Heart right ventricle (tissue), 16 donors: ENCODE measurements around the gene HOXA10. TPM values are rescaled to one million over a fixed set of nuclear protein-coding genes. Genes with fewer than 3 reads are reported as not detected.

ENCODE experiments used
- ATAC-seq, 8 donors: fragments of 200-7000 bp; cut with Tn5 transposase; one replicate each; pipeline ENCODE4 v1.9.1; 2020; ENCODE audit warnings: mild to moderate bottlenecking in 8 of 8, moderate library complexity in 8 of 8, moderate number of reproducible peaks in 1 of 8
- DNase-seq, 2 donors: peaks; one replicate each; pipeline ENCODE4 v3.0.0-alpha.2; 2020
- H3K27ac ChIP-seq, 10 donors: fragments of 200-600 bp; sonication (generic) in 2 of 10; one replicate each; pipeline versions ENCODE4 v1.5.0 to v1.8.0; 2020 to 2022; ENCODE audit warnings: mild to moderate bottlenecking in 3 of 10
- H3K27me3 ChIP-seq, 7 donors: fragments of 200-600 bp; one replicate each; pipeline ENCODE4 v1.8.0; 2021 to 2022; ENCODE audit warnings: mild to moderate bottlenecking in 2 of 7
- H3K36me3 ChIP-seq, 9 donors: fragments of 200-600 bp; sonication (generic) in 1 of 9; one replicate each; pipeline versions ENCODE4 v1.5.0 to v1.8.0; 2020 to 2022; ENCODE audit warnings: mild to moderate bottlenecking in 2 of 9
- H3K4me1 ChIP-seq, 9 donors: fragments of 200-600 bp; sonication (generic) in 1 of 9; one replicate each; pipeline versions ENCODE4 v1.5.0 to v1.8.0; 2020 to 2022; ENCODE audit warnings: mild to moderate bottlenecking in 4 of 9
- H3K4me3 ChIP-seq, 10 donors: fragments of 200-600 bp; sonication (generic) in 2 of 10; one replicate each; pipeline versions ENCODE4 v1.5.0 to v1.8.0; 2020 to 2022; ENCODE audit warnings: mild to moderate bottlenecking in 7 of 10, moderate library complexity in 2 of 10
- H3K9me3 ChIP-seq, 11 donors: fragments of 200-600 bp in 10 of 11; sonication (generic) in 2 of 11; one replicate each; pipeline versions ENCODE4 v1.5.0 to v1.8.0; 2013 to 2022; ENCODE audit warnings: mild to moderate bottlenecking in 2 of 11, control low read depth in 1 of 11, moderate library complexity in 1 of 11
- WGBS, 2 donors: extraction: QIAGEN DNeasy Blood & Tissue Kit; methylation state at CpG; one replicate each; pipeline ENCODE4 v1.1.7; 2013; ENCODE audit warnings: inconsistent platforms in 1 of 2; 5-methylcytosine and 5-hydroxymethylcytosine counted together
- intact Hi-C, 10 donors: fragments of 100-400 bp; cut with DNase I; formaldehyde crosslinking; loops; one replicate each; pipeline versions ENCODE4 v1.11.1 to v1.14.2; 2022
- polyA plus RNA-seq, 2 donors: library from polyadenylated mRNA; stranded (reverse); fragments of 200-250 nt; gene quantifications; one replicate each; pipeline ENCODE4 v1.2.3, GENCODE V29; 2013
- total RNA-seq, 10 donors: library from RNA; stranded (reverse); fragmentation: NEBNext Ultra II Directional in 3 of 10; extraction: Animal tissue kit (Norgen Biotek cat#: 25700) in 3 of 10; gene quantifications; one replicate each; pipeline versions ENCODE4 v1.2.1 to v1.2.4, GENCODE V29; 2021 to 2023
- TF ChIP-seq, protein P1 (sequence below), 9 donors: fragments of 200-600 bp; sonication (generic) in 2 of 9; IDR thresholded peaks; one replicate each; pipeline versions ENCODE4 v1.5.0 to v1.8.0; 2021 to 2022; ENCODE audit warnings: antibody characterized with exemption in 9 of 9, mild to moderate bottlenecking in 5 of 9, moderate library complexity in 1 of 9
- donor health status: Arrhythmogenic right ventricular cardiomyopathy.
- donor health status: ischemic (EF 13 %, LVEDD 7.1; RV severe dilation, severe dysfunction).
- donor health status: healthy with polysubstance abuse.
- donor health status: DM: no; HTN: yes; CAD: no.
- donor health status: DM: no; HTN: no; CAD: no.
- donor health status: ischemic (EF 25% LVEDD 6.9; RV normal size, moderate dysfunction).
- donor health status: ischemic (EF 25% LVEDD 5.7; RV mildly dilated, moderate dysfunction).
- donor health status: healthy.
- donor health status: DM: yes; HTN: yes; CAD: no.
- donor health status: Ischemic cardiomyopathy.
- donor health status: ischemic (EF 35%, LVEDD 5.7; RV mildly dilated, moderate dysfunction).
- donor health status: nonischemic (EF 11% LVEDD 7.7; RV severe dilation, severe dysfunction).
- donor health status: DM: yes; HTN: yes; CAD: no.
- donor health status: PGD.
- donor health status: ischemic (EF 29% LVEDD 5.4; RV normal size, mild dysfunction).
- donor health status: nonischemic (EF 23%, LVEDD 6.1; RV moderate dilation, normal function).

The HOXA10 gene
- total and polyA plus RNA-seq, 12 donors = 0.03 to 0.19 TPM; not detected in 10

DNA sequence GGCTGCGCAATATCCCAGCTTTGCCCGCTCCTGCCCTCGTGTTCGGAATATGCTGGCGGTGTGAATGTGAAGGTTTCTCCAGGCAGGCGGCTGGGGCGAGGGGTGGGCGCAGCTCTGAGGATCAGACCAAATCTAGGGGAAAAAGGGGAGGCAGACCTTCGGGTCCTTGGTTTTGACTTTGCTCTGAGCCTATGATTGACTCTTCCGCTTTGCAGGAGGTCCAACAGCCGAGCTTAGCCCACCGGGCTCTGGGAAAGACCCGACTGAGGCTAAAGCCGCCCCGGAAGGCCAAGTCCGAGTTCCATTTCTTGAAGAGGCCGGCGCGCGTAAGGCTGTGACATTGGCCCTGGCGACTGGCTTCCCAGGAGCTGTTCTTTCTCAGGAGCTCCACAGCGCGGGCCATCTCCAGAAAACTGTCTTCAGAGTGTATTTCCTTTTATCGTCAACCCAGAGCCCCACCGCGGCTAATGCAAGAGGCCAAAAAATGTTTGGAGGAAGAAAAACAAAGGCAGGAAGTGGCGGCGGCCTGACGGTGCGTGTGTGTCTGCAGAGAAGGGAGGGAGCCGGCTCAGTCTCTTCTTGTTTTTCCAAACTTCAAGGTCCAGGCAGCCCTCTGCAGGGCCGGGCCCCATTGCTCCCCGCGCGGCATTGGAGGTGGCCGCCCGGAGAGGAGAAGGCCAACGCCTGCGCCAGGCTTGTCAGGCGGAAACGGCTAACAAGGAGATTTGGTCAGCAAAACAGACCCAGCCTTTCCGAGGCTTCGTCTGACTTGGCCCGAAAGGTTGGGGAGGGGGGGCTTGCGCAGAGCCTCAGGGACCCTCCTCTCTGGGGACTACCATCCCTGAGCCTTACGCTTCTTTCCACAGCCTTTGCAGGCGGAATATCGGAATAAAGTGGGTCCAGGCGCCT is 14.5 kb upstream of the HOXA10 start:
- 3 to 5% methylated on average over 49 of the region's 49 CpGs for WGBS, 2 donors
- TF ChIP-seq, protein P1, sequence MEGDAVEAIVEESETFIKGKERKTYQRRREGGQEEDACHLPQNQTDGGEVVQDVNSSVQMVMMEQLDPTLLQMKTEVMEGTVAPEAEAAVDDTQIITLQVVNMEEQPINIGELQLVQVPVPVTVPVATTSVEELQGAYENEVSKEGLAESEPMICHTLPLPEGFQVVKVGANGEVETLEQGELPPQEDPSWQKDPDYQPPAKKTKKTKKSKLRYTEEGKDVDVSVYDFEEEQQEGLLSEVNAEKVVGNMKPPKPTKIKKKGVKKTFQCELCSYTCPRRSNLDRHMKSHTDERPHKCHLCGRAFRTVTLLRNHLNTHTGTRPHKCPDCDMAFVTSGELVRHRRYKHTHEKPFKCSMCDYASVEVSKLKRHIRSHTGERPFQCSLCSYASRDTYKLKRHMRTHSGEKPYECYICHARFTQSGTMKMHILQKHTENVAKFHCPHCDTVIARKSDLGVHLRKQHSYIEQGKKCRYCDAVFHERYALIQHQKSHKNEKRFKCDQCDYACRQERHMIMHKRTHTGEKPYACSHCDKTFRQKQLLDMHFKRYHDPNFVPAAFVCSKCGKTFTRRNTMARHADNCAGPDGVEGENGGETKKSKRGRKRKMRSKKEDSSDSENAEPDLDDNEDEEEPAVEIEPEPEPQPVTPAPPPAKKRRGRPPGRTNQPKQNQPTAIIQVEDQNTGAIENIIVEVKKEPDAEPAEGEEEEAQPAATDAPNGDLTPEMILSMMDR (IDR thresholded peaks at IDR 0.05) = no peak
- Histone ChIP-seq H3K27ac (no peak overlapping the region), H3K27me3 (peaks cover 76 to 100% (median 100%) of the 10 kb centered on the region in 7 donors), H3K36me3 (no peaks in the 10 kb centered on the region), H3K4me3 (peak overlapping the region; percentile 5 to 39 (median 20)), H3K9me3 (no peaks in the 10 kb centered on the region), H3K4me1 (peaks cover 17 to 65% (median 42%) of the 10 kb centered on the region in 9 donors)
- DNase-seq (no peak), ATAC-seq (peak in 4 of 8 donors; percentile 8 to 40 (median 28))
- intact Hi-C loops = no loop called here

DNA sequence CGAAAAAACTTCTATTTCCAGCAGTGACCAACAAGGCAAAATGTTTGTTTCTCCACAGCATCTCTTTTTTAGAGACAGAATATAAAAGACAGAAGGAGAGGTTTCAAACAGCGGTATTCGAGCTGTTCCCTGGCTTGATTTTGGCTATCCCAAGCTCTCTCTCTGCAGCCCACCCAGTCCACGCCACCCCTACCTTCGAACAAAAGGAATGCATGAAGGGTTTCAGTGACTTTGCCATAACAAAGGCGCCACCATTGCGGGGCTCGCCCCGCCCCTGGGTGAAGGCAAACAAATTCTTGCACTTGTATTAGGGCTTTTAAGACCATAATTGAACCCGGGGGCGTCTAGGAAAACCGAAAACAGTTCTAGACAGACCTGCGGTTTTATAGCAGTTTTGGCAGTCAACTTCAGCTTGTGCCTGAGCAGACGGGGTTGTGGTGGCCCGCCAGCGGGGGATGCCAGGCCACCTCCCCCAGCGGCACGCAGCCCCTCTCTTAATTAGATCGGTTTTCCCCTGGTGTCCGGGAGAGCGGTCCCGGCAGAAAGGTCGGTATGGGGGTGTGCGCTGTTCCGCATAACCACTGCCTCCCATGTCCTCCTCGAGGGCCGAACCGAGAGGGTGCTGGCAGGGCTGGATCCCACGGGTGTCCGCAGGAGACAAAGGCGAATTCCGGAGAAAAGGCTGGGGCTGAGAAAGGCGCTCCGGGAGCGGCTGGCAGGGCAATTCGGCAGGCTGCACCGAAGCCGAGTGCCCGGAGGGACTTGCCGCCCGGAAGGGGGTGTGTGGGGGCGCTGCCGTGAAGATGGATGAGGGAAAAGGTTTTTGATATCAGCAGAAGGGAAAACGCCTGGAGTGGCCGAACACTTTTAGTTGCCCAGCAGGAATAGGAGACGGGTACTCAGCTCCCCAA is 13.6 kb upstream of the HOXA10 start:
- Histone ChIP-seq H3K9me3 (no peaks in the 10 kb centered on the region), H3K4me1 (peaks cover 12 to 64% (median 40%) of the 10 kb centered on the region in 9 donors), H3K27ac (no peak overlapping the region), H3K36me3 (no peaks in the 10 kb centered on the region), H3K4me3 (peak overlapping the region in 5 of 10 donors; percentile 8 to 39 (median 23)), H3K27me3 (peaks cover 75 to 100% (median 100%) of the 10 kb centered on the region in 7 donors)
- TF ChIP-seq, protein P1 (IDR thresholded peaks at IDR 0.05) = no peak
- no peak for DNase-seq
- no peak for ATAC-seq
- 5 to 7% methylated on average over 46 of the region's 46 CpGs for WGBS, 2 donors
- intact Hi-C loops = no loop called here

DNA sequence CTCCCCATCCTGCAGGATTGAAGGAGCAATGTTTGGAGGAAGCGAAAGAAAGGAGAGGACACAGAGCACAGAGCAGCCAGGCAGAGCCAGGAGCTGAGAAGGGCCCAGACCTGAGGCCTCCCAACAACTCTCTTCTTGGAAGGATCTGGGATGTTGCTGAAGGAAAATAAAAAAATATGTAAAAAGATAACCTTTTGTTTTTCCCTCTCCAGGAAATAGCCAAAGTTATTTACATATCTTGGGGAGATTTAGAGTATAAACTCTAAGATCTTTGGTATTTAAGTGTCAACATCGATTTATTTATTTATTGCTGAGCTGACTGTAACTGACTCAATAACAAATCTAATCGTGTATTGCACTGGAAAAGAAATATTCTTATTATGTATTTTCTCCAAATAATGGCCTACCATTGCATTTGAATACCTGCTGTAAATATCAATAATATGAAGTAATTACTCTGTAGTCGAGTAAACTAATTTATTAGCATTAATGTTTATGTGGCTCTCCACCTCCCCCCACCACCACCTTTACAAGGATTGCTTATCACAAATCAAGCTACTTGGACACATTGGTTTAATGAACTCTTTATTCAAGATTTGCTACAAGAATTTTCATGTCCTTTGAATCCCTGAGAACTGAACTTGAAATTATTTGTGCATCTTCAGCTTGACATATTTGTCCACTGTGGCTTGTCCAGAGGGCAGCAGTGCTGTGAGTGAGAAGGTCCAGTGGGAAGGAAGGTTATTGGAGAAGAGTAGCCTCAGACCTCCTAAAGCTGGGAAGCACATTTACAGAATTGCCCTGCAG is 12.8 kb upstream of the HOXA10 start:
- DNase-seq (no peak), ATAC-seq (no peak)
- no peaks in the 10 kb centered on the region for H3K36me3 ChIP-seq
- peaks cover 73 to 100% (median 100%) of the 10 kb centered on the region in 7 donors for H3K27me3 ChIP-seq
- no peaks in the 10 kb centered on the region for H3K9me3 ChIP-seq
- TF ChIP-seq, protein P1 (IDR thresholded peaks at IDR 0.05) = no peak
- H3K4me1 ChIP-seq = peaks cover 8 to 56% (median 36%) of the 10 kb centered on the region in 9 donors
- WGBS, 2 donors = 23 to 30% methylated on average over 4 of the region's 4 CpGs
- intact Hi-C loops = no loop called here
- H3K27ac ChIP-seq = no peak overlapping the region
- H3K4me3 ChIP-seq = no peak overlapping the region
